LNCAP (cell line): ENCODE results near the gene RBM26.

Experiments used
- CTCF ChIP-seq: fragments of 450-650 bp; IDR thresholded peaks from 2 replicates; pipeline ENCODE4 v1.5.1; 2017; ENCODE audit warnings: mild to moderate bottlenecking

Gene RBM26

GRCh38 chr13:79432992-79433391, 26.9 kb upstream of the RBM26 start:
- TF ChIP-seq CTCF, result no peak

GRCh38 chr13:79432086-79432485, 26.0 kb upstream of the RBM26 start:
- no peak for TF ChIP-seq CTCF

- no peak for TF ChIP-seq CTCF
Measured at GRCh38 chr13:79429309-79429708, 23.3 kb upstream of the RBM26 start.

- no peak for TF ChIP-seq CTCF
Measured at GRCh38 chr13:79427883-79428282, 21.8 kb upstream of the RBM26 start.

GRCh38 chr13:79427265-79427664, 21.2 kb upstream of the RBM26 start:
- TF ChIP-seq CTCF, result no peak

- TF ChIP-seq CTCF, result peak; percentile 61
Measured at GRCh38 chr13:79423801-79424642, 18.0 kb upstream of the RBM26 start.

GRCh38 chr13:79423340-79423739, 17.3 kb upstream of the RBM26 start:
- TF ChIP-seq CTCF, result no peak
